ENCODE measurements around the gene IPPK.

GRCh38 chr9:92617951-92618510 lies 51.9 kb downstream of the IPPK start:
- TF ChIP-seq CTCF (conservative IDR thresholded peaks at IDR 0.05 in 1 of 2, IDR thresholded peaks at IDR 0.05 in 1 of 2; ENCODE audit: extremely low read depth in 1 of 2, insufficient read depth in 1 of 2, low read depth in 1 of 2, low read length in 2 of 2), result no peak
- no peak for TF ChIP-seq EZH2 (IDR thresholded peaks at IDR 0.05; ENCODE audit: borderline replicate concordance, low read length)
